Gastroesophageal sphincter (tissue), 3 donors: ENCODE measurements around the gene MLN.

Experiments used
- POLR2A ChIP-seq, 2 donors: fragments of 450-650 bp; IDR thresholded peaks; one replicate each; pipeline ENCODE4 v1.6.1; 2017; ENCODE audit warnings: antibody characterized with exemption in 2 of 2, mild to moderate bottlenecking in 2 of 2, moderate library complexity in 1 of 2
- POLR2AphosphoS5 ChIP-seq: sonication (generic); formaldehyde crosslinking; IDR thresholded peaks from one replicate; pipeline ENCODE4 v1.6.1; 2017; ENCODE audit warnings: antibody characterized with exemption
- TF ChIP-seq, protein P1 (sequence below), 4 experiments: fragments of 200-600 bp in 2 of 4; fragments of 450-650 bp in 2 of 4; sonication (generic) in 1 of 4; IDR thresholded peaks; one replicate each; pipeline ENCODE4 v1.5.1; 2017 to 2019; ENCODE audit warnings: antibody characterized with exemption in 4 of 4, mild to moderate bottlenecking in 2 of 4, moderate library complexity in 2 of 4

DNA sequence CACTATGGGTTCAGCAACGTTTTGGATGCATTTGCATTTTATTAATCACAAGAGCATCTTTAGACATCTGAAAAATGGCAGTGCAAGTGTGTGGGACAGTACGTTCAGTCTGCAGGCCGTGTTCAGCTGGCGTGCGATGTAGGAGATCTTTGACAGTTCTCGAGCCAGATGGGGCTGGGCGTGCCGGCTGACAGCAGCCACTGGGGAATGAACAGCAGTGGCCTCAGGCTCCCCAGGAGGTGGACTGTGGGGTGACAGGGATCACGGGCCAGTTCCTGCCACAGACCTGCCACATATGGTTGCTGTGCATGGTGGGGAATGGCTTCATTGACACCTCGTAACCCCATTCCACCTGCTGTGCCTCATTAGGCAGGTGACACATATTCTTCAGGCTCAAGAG, 16.4 kb upstream of the MLN start:
- TF ChIP-seq, protein P1, sequence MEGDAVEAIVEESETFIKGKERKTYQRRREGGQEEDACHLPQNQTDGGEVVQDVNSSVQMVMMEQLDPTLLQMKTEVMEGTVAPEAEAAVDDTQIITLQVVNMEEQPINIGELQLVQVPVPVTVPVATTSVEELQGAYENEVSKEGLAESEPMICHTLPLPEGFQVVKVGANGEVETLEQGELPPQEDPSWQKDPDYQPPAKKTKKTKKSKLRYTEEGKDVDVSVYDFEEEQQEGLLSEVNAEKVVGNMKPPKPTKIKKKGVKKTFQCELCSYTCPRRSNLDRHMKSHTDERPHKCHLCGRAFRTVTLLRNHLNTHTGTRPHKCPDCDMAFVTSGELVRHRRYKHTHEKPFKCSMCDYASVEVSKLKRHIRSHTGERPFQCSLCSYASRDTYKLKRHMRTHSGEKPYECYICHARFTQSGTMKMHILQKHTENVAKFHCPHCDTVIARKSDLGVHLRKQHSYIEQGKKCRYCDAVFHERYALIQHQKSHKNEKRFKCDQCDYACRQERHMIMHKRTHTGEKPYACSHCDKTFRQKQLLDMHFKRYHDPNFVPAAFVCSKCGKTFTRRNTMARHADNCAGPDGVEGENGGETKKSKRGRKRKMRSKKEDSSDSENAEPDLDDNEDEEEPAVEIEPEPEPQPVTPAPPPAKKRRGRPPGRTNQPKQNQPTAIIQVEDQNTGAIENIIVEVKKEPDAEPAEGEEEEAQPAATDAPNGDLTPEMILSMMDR (IDR thresholded peaks at IDR 0.05) = no peak
- no peak for TF ChIP-seq POLR2A (IDR thresholded peaks at IDR 0.05)
- TF ChIP-seq POLR2AphosphoS5 = no peak
